HCT116 (cell line): ENCODE results near the gene CYB561D1. TPM values are rescaled to one million over a fixed set of nuclear protein-coding genes. Genes with fewer than 3 reads are reported as not detected.

ENCODE experiments used
- ATAC-seq: fragments of 200-7000 bp; cut with Tn5 transposase; 2 replicates; pipeline ENCODE4 v1.9.1; 2020; ENCODE audit warnings: mild to moderate bottlenecking, moderate library complexity
- BruUV-seq: library from RNA; stranded (reverse); fragments of 400-500 nt; replicated peaks from 2 replicates; lab custom pipeline; 2021; lab: Mats Ljungman, UMichigan
- CTCF ChIA-PET: fragments of 300-600 bp; sonication (Branson Sonifier 250); formaldehyde crosslinking; loops from one replicate; lab custom pipeline; 2021; ENCODE audit warnings: antibody characterized with exemption; lab: Charles Lee
- POLR2A ChIA-PET: fragments of 300-600, 350-600 bp; sonication (Branson Sonifier 250); formaldehyde crosslinking; loops from one replicate; lab custom pipeline; 2021; ENCODE audit warnings: antibody characterized with exemption; lab: Charles Lee
- RAD21 ChIA-PET, 2 experiments: fragments of 300-600 bp; sonication (Branson Sonifier 250); formaldehyde crosslinking; loops; one replicate each; lab custom pipeline; 2023; ENCODE audit warnings: low total read pairs in 2 of 2; ENCODE audit not compliant: uncharacterized antibody in 2 of 2, unreplicated experiment in 2 of 2, low non-redundant PET in 1 of 2; lab: Charles Lee
- DNase-seq: peaks from one replicate; pipeline ENCODE4 v3.0.0-alpha.2; 2010; ENCODE audit warnings: low read depth, low spot score
- H2AFZ ChIP-seq: fragments of 200-600 bp; shearing (Covaris generic), sonication (generic); 2 replicates; pipeline ENCODE4 v1.6.1; 2017; ENCODE audit warnings: low read depth, mixed run types, mixed read lengths, antibody characterized with exemption, low read length; ENCODE audit not compliant: poor library complexity, severe bottlenecking
- H3K27ac ChIP-seq: 2 replicates; pipeline ENCODE4 v1.5.1; 2012; ENCODE audit warnings: low read depth, low read length
- H3K27me3 ChIP-seq: fragments of 200-600 bp; sonication (generic); 2 replicates; pipeline ENCODE4 v1.6.1; 2016; ENCODE audit warnings: mixed run types, low read length, mixed read lengths; ENCODE audit not compliant: insufficient read depth
- H3K36me3 ChIP-seq, 2 experiments: fragments of 200-500 bp in 1 of 2; fragments of 200-600 bp in 1 of 2; sonication (Bioruptor generic) in 1 of 2; sonication (generic) in 1 of 2; 2 replicates each; pipeline versions ENCODE4 v1.5.1 to v1.6.1; 2014 to 2016; ENCODE audit warnings: low read length in 2 of 2, inconsistent platforms in 1 of 2, mixed read lengths in 1 of 2, mixed run types in 1 of 2; ENCODE audit not compliant: insufficient read depth in 2 of 2, control insufficient read depth in 1 of 2
- H3K4me1 ChIP-seq, 2 experiments: fragments of 200-600 bp in 1 of 2; sonication (generic) in 1 of 2; 2 replicates each; pipeline versions ENCODE4 v1.5.1 to v1.6.1; 2012 to 2017; ENCODE audit warnings: low read length in 2 of 2, inconsistent platforms in 1 of 2, mild to moderate bottlenecking in 1 of 2, mixed read lengths in 1 of 2, mixed run types in 1 of 2, moderate library complexity in 1 of 2; ENCODE audit not compliant: insufficient read depth in 2 of 2, control insufficient read depth in 1 of 2
- H3K4me2 ChIP-seq: fragments of 200-600 bp; sonication (generic); 2 replicates; pipeline ENCODE4 v1.6.1; 2017; ENCODE audit warnings: mixed run types, low read length, mixed read lengths
- H3K4me3 ChIP-seq, 2 experiments: fragments of 200-600 bp in 1 of 2; sonication (generic) in 1 of 2; replicated peaks in 1 of 2; 2 replicates each; pipeline ENCODE4 v1.5.1; 2011 to 2016; ENCODE audit warnings: low read length in 2 of 2, control low read depth in 1 of 2, low read depth in 1 of 2, mild to moderate bottlenecking in 1 of 2, mixed read lengths in 1 of 2, mixed run types in 1 of 2
- H3K79me2 ChIP-seq: fragments of 200-600 bp; sonication (generic); 2 replicates; pipeline ENCODE4 v1.6.1; 2017; ENCODE audit warnings: mild to moderate bottlenecking, mixed run types, low read length, moderate library complexity, mixed read lengths; ENCODE audit not compliant: insufficient read depth
- H3K9ac ChIP-seq: fragments of 200-600 bp; sonication (generic); 2 replicates; pipeline ENCODE4 v1.6.1; 2016; ENCODE audit warnings: low read length, mixed read lengths
- H3K9me2 ChIP-seq: fragments of 200-600 bp; sonication (generic), shearing (Covaris generic); 2 replicates; pipeline ENCODE4 v1.6.1; 2017; ENCODE audit warnings: mixed run types, mild to moderate bottlenecking, moderate library complexity; ENCODE audit not compliant: insufficient read depth
- H3K9me3 ChIP-seq, 2 experiments: fragments of 200-500 bp in 1 of 2; fragments of 200-600 bp in 1 of 2; sonication (Bioruptor generic) in 1 of 2; sonication (generic) in 1 of 2; 2 replicates each; pipeline ENCODE4 v1.6.1; 2014 to 2017; ENCODE audit warnings: low read length in 2 of 2, mixed read lengths in 2 of 2, inconsistent platforms in 1 of 2, low read depth in 1 of 2, mild to moderate bottlenecking in 1 of 2, mixed run types in 1 of 2, moderate library complexity in 1 of 2; ENCODE audit not compliant: control insufficient read depth in 1 of 2, insufficient read depth in 1 of 2
- H4K20me1 ChIP-seq: fragments of 200-600 bp; sonication (generic), shearing (Covaris generic); 2 replicates; pipeline ENCODE4 v1.6.1; 2017; ENCODE audit warnings: mixed run types, mild to moderate bottlenecking, moderate library complexity; ENCODE audit not compliant: insufficient read depth
- CBX3 ChIP-seq: IDR thresholded peaks from 2 replicates; pipeline ENCODE4 v1.6.1; 2012; ENCODE audit warnings: low read depth
- CEBPB ChIP-seq: IDR thresholded peaks from 2 replicates; pipeline ENCODE4 v1.6.1; 2012; ENCODE audit warnings: low read depth
- EGR1 ChIP-seq: IDR thresholded peaks from 2 replicates; pipeline ENCODE4 v1.6.1; 2012; ENCODE audit warnings: low read depth
- ELF1 ChIP-seq: IDR thresholded peaks from 2 replicates; pipeline ENCODE4 v1.6.1; 2012; ENCODE audit warnings: low read depth, borderline replicate concordance
- EZH2phosphoT487 ChIP-seq: fragments of 200-600 bp; IDR thresholded peaks from 2 replicates; pipeline ENCODE4 v1.6.1; 2018; ENCODE audit warnings: antibody characterized with exemption, borderline replicate concordance
- FOSL1 ChIP-seq: IDR thresholded peaks from 2 replicates; pipeline ENCODE4 v1.6.1; 2012; ENCODE audit warnings: low read depth
- JUND ChIP-seq: IDR thresholded peaks from 2 replicates; pipeline ENCODE4 v1.6.1; 2012
- POLR2A ChIP-seq: IDR thresholded peaks from 2 replicates; pipeline ENCODE4 v1.7.0; 2011; ENCODE audit warnings: borderline replicate concordance; ENCODE audit not compliant: insufficient read depth, insufficient read length; ENCODE audit errors: extremely low read depth
- SIN3A ChIP-seq: IDR thresholded peaks from 2 replicates; pipeline ENCODE4 v1.6.1; 2012; ENCODE audit warnings: low read depth
- SP1 ChIP-seq: IDR thresholded peaks from 2 replicates; pipeline ENCODE4 v1.6.1; 2012; ENCODE audit warnings: low read depth
- SRF ChIP-seq: IDR thresholded peaks from 2 replicates; pipeline ENCODE4 v1.6.1; 2012; ENCODE audit warnings: low read depth
- TCF7L2 ChIP-seq: IDR thresholded peaks from 2 replicates; pipeline ENCODE4 v1.7.0; 2011; ENCODE audit warnings: borderline replicate concordance, inconsistent platforms; ENCODE audit not compliant: insufficient read depth, insufficient read length; ENCODE audit errors: extremely low read depth
- YY1 ChIP-seq: IDR thresholded peaks from 2 replicates; pipeline ENCODE4 v1.6.1; 2011; ENCODE audit warnings: low read length, low read depth, moderate library complexity, mild to moderate bottlenecking; ENCODE audit not compliant: insufficient replicate concordance; ENCODE audit errors: extremely low read depth
- ZFX ChIP-seq: fragments of 450-650 bp; IDR thresholded peaks from 2 replicates; pipeline ENCODE4 v1.6.1; 2017
- ZNF274 ChIP-seq: fragments of 200-500 bp; sonication (Bioruptor generic); IDR thresholded peaks from 2 replicates; pipeline ENCODE4 v1.6.1; 2014; ENCODE audit warnings: mild to moderate bottlenecking, low read depth, low read length, inconsistent platforms
- intact Hi-C: fragments of 100-400 bp; cut with micrococcal nuclease; formaldehyde crosslinking; loops from 2 replicates; pipeline ENCODE4 v1.10.0; 2022
- total RNA-seq: library from RNA; stranded (reverse); gene quantifications from one replicate; pipeline ENCODE4 v1.2.1, GENCODE V29; 2021; ENCODE audit not compliant: unreplicated experiment
- TF ChIP-seq, protein P1 (sequence below): IDR thresholded peaks from 2 replicates; pipeline ENCODE4 v1.6.1; 2011; ENCODE audit warnings: mild to moderate bottlenecking, low read length, moderate library complexity; ENCODE audit not compliant: insufficient replicate concordance; ENCODE audit errors: extremely low read depth
- TF ChIP-seq, protein P2 (sequence below), 3 experiments: fragments of 200-600 bp in 1 of 3; sonication (generic) in 1 of 3; IDR thresholded peaks in 2 of 3; conservative IDR thresholded peaks in 1 of 3; 2 replicates each; pipeline ENCODE4 v1.5.1; 2012 to 2017; ENCODE audit warnings: low read depth in 2 of 3, low read length in 2 of 3, antibody characterized with exemption in 1 of 3, borderline replicate concordance in 1 of 3, control low read depth in 1 of 3, mild to moderate bottlenecking in 1 of 3, mixed read lengths in 1 of 3, mixed run types in 1 of 3, moderate library complexity in 1 of 3; ENCODE audit not compliant: insufficient read depth in 1 of 3
- TF ChIP-seq, protein P3 (sequence below): IDR thresholded peaks from 2 replicates; pipeline ENCODE4 v1.6.1; 2012; ENCODE audit warnings: low read depth

The CYB561D1 gene
- total RNA-seq, 1 experiment from 2014 or later: 5.9 TPM

DNA sequence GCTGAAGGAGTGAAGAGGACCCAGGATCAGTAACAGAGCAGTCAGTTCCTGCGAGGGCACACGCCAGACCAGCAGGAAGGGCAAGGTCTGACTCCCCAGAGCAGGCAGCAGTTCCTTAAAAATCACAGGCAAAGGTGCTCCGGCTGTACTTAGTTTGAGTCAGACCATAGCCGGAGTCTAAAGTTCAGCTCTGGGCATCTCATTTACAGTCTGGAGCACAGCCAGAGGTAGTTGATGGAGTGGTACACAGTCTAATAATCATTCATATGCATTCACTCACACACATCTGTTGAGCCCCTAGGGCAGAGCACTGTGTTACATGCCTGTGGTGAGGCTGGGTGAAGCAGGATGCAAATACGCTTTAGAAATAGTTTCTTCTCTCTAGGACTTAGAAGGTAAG is 23.0 kb downstream of the CYB561D1 start (continued):
- TF ChIP-seq ZFX (no peak), SIN3A (no peak), POLR2A (no peak), JUND (no peak), EGR1 (no peak)
- TF ChIP-seq, protein P1, sequence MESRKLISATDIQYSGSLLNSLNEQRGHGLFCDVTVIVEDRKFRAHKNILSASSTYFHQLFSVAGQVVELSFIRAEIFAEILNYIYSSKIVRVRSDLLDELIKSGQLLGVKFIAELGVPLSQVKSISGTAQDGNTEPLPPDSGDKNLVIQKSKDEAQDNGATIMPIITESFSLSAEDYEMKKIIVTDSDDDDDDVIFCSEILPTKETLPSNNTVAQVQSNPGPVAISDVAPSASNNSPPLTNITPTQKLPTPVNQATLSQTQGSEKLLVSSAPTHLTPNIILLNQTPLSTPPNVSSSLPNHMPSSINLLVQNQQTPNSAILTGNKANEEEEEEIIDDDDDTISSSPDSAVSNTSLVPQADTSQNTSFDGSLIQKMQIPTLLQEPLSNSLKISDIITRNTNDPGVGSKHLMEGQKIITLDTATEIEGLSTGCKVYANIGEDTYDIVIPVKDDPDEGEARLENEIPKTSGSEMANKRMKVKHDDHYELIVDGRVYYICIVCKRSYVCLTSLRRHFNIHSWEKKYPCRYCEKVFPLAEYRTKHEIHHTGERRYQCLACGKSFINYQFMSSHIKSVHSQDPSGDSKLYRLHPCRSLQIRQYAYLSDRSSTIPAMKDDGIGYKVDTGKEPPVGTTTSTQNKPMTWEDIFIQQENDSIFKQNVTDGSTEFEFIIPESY: no peak

DNA sequence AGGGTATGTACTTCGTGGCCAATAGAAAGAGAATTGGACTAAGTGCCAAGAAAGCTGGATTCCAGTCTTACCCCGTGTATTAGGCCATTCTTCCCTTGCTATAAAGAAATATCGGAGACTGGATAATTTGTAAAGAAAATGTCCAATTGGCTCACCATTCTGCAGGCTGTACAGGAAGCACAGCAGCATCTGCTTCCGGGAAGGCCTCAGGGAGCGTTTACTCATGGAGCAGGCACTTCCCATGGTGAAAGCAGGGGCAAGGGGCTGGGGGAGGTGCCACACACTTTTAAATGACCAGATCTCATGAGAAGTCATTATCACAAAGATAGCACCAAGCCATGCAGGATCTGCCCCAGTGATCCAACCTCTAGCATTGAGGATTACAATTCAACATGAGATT is 23.4 kb downstream of the CYB561D1 start:
- no TSS peak for BruUV-seq
- Histone ChIP-seq H3K9me3 (no peaks in the 10 kb centered on the region), H3K27ac (no peak overlapping the region), H3K36me3 (no peaks in the 10 kb centered on the region), H3K9me2 (no peaks in the 10 kb centered on the region), H3K27me3 (no peaks in the 10 kb centered on the region; the same call in 1 of the 2 replicates), H2AFZ (no peak overlapping the region), H3K4me2 (no peak overlapping the region), H3K79me2 (no peaks in the 10 kb centered on the region), H4K20me1 (no peaks in the 10 kb centered on the region), H3K4me1 (peaks cover 6 to 7% of the 10 kb centered on the region in 2 experiments; a peak in 2 of 4 replicates), H3K4me3 (no peak overlapping the region), H3K9ac (no peak overlapping the region)
- RAD21 ChIA-PET: no interaction called here
- POLR2A ChIA-PET: no interaction called here
- ATAC-seq (no peak), DNase-seq (no peak)
- CTCF ChIA-PET: no interaction called here
- TF ChIP-seq TCF7L2 (no peak), YY1 (no peak), FOSL1 (no peak), SRF (no peak), POLR2A (no peak), CEBPB (no peak), SP1 (no peak), ZNF274 (no peak), EZH2phosphoT487 (no peak), ELF1 (no peak), EGR1 (no peak), JUND (no peak), CBX3 (no peak)
- TF ChIP-seq, protein P2, sequence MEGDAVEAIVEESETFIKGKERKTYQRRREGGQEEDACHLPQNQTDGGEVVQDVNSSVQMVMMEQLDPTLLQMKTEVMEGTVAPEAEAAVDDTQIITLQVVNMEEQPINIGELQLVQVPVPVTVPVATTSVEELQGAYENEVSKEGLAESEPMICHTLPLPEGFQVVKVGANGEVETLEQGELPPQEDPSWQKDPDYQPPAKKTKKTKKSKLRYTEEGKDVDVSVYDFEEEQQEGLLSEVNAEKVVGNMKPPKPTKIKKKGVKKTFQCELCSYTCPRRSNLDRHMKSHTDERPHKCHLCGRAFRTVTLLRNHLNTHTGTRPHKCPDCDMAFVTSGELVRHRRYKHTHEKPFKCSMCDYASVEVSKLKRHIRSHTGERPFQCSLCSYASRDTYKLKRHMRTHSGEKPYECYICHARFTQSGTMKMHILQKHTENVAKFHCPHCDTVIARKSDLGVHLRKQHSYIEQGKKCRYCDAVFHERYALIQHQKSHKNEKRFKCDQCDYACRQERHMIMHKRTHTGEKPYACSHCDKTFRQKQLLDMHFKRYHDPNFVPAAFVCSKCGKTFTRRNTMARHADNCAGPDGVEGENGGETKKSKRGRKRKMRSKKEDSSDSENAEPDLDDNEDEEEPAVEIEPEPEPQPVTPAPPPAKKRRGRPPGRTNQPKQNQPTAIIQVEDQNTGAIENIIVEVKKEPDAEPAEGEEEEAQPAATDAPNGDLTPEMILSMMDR (IDR thresholded peaks at IDR 0.05 in 2 of 3, conservative IDR thresholded peaks at IDR 0.05 in 1 of 3; ENCODE audit: borderline replicate concordance in 1 of 3, insufficient read depth in 1 of 3, low read depth in 2 of 3, low read length in 2 of 3): no peak
- TF ChIP-seq, protein P3, sequence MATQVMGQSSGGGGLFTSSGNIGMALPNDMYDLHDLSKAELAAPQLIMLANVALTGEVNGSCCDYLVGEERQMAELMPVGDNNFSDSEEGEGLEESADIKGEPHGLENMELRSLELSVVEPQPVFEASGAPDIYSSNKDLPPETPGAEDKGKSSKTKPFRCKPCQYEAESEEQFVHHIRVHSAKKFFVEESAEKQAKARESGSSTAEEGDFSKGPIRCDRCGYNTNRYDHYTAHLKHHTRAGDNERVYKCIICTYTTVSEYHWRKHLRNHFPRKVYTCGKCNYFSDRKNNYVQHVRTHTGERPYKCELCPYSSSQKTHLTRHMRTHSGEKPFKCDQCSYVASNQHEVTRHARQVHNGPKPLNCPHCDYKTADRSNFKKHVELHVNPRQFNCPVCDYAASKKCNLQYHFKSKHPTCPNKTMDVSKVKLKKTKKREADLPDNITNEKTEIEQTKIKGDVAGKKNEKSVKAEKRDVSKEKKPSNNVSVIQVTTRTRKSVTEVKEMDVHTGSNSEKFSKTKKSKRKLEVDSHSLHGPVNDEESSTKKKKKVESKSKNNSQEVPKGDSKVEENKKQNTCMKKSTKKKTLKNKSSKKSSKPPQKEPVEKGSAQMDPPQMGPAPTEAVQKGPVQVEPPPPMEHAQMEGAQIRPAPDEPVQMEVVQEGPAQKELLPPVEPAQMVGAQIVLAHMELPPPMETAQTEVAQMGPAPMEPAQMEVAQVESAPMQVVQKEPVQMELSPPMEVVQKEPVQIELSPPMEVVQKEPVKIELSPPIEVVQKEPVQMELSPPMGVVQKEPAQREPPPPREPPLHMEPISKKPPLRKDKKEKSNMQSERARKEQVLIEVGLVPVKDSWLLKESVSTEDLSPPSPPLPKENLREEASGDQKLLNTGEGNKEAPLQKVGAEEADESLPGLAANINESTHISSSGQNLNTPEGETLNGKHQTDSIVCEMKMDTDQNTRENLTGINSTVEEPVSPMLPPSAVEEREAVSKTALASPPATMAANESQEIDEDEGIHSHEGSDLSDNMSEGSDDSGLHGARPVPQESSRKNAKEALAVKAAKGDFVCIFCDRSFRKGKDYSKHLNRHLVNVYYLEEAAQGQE: no peak
- intact Hi-C loops: no loop called here
